PC-3 (cell line): Measurements from ENCODE around the gene CHI3L2.

Experiments
- CTCF ChIP-seq: fragments of 300-600 bp; sonication (generic); conservative IDR thresholded peaks from 2 replicates; pipeline ENCODE4 v1.5.1; 2017; ENCODE audit warnings: antibody characterized with exemption, low read depth, mild to moderate bottlenecking, low read length
- EZH2 ChIP-seq: fragments of 300-600 bp; sonication (generic); IDR thresholded peaks from one replicate; pipeline ENCODE4 v1.6.1; 2017; ENCODE audit warnings: antibody characterized with exemption, mild to moderate bottlenecking, low read length; ENCODE audit not compliant: unreplicated experiment
- EZH2phosphoT487 ChIP-seq: fragments of 300-600 bp; sonication (generic); IDR thresholded peaks from 2 replicates; pipeline ENCODE4 v1.6.1; 2018; ENCODE audit warnings: mild to moderate bottlenecking, antibody characterized with exemption, low read length, borderline replicate concordance

- TF ChIP-seq CTCF, result no peak
- TF ChIP-seq EZH2, result no peak
- TF ChIP-seq EZH2phosphoT487, result no peak
Measured at GRCh38 chr1:111191496-111191895, 36.0 kb upstream of the CHI3L2 start.
